OCI-LY3 (cell line): ENCODE results near the gene FER1L5.

Experiments
- CTCF ChIP-seq: fragments of 200-600, 300-600 bp; sonication (generic); IDR thresholded peaks from 2 replicates; pipeline ENCODE4 v1.5.1; 2014; ENCODE audit warnings: antibody characterized with exemption, low read length, low read depth
- EZH2phosphoT487 ChIP-seq: fragments of 200-600 bp; shearing (Covaris generic); IDR thresholded peaks from 2 replicates; pipeline ENCODE4 v1.6.1; 2018; ENCODE audit warnings: antibody characterized with exemption, mixed run types, low read depth

DNA sequence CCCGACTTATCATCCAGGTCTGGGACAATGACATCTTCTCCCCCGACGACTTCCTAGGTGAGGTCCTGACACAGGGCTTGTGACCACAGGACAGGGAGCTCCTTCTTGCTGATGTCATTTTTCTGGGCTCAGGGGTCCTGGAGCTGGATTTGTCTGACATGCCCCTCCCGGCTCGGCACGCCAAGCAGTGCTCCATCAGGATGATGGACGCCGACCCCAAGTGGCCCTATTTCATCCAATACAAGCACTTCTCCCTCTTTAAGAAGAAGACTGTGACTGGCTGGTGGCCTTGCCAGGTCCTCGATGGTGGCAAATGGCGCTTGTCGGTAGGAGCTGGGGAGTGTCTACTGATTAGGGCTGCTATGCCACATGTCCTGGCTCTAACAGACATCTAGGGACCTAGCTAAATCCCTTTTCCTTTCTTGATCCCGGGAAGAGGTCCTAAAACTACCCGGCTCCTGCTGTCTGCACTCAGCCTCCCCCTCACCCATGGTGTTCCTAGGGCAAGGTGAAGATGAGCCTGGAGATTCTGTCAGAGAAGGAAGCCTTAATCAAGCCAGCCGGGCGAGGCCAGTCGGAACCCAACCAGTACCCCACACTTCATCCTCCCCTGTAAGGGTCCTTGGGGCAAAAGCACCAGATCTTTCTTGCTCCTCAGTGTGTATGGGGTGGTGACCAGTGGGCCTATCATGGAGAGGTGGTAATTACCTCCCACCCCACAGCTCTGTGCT is 60.6 kb downstream of the FER1L5 start:
- TF ChIP-seq CTCF, result no peak
- TF ChIP-seq EZH2phosphoT487, result no peak
